Common myeloid progenitor, CD34-positive (primary cell): Measurements from ENCODE around the gene ITM2B.

ENCODE experiments used
- CTCF ChIA-PET: fragments of 350-600 bp; sonication (Branson Sonifier 250); formaldehyde crosslinking; loops from one replicate; lab custom pipeline; 2021; ENCODE audit warnings: antibody characterized with exemption; lab: Charles Lee
- POLR2A ChIA-PET: fragments of 350-600 bp; sonication (Branson Sonifier 250); formaldehyde crosslinking; loops from one replicate; lab custom pipeline; 2021; ENCODE audit warnings: antibody characterized with exemption; lab: Charles Lee
- DNase-seq, 3 donors: peaks; one replicate each; pipeline versions ENCODE4 v3.0.0 to v3.0.0-alpha.2; 2013
- H3K27ac ChIP-seq, 2 experiments: 1 replicate in 1 of 2; 2 replicates in 1 of 2; pipeline ENCODE4 v1.7.0; 2013; ENCODE audit warnings: inconsistent platforms in 2 of 2, low read length in 2 of 2, mild to moderate bottlenecking in 2 of 2, low read depth in 1 of 2, moderate library complexity in 1 of 2; ENCODE audit not compliant: severe bottlenecking in 2 of 2, insufficient read depth in 1 of 2, poor library complexity in 1 of 2
- H3K27me3 ChIP-seq, 5 experiments: replicated peaks in 2 of 5; 1 replicate in 3 of 5; 2 replicates in 2 of 5; pipeline versions ENCODE4 v1.6.1 to v1.7.0; 2013; ENCODE audit warnings: low read length in 4 of 5, mild to moderate bottlenecking in 2 of 5, moderate library complexity in 2 of 5, inconsistent platforms in 1 of 5; ENCODE audit not compliant: insufficient read depth in 5 of 5, control insufficient read depth in 4 of 5
- H3K36me3 ChIP-seq, 4 experiments: 1 replicate in 2 of 4; 2 replicates in 2 of 4; pipeline versions ENCODE4 v1.6.1 to v1.7.0; 2013; ENCODE audit warnings: low read length in 3 of 4, control low read depth in 1 of 4, mild to moderate bottlenecking in 1 of 4; ENCODE audit not compliant: control insufficient read depth in 4 of 4, insufficient read depth in 4 of 4
- H3K4me1 ChIP-seq, 4 experiments: 1 replicate in 3 of 4; 2 replicates in 1 of 4; pipeline versions ENCODE4 v1.6.1 to v1.7.1; 2013; ENCODE audit warnings: low read length in 3 of 4, mild to moderate bottlenecking in 3 of 4, control low read depth in 1 of 4, inconsistent platforms in 1 of 4, moderate library complexity in 1 of 4; ENCODE audit not compliant: control insufficient read depth in 4 of 4, insufficient read depth in 4 of 4; ENCODE audit errors: control extremely low read depth in 1 of 4
- H3K4me3 ChIP-seq, 7 experiments: 1 replicate in 4 of 7; 2 replicates in 3 of 7; pipeline versions ENCODE4 v1.5.1 to v1.7.0; 2013; ENCODE audit warnings: mild to moderate bottlenecking in 7 of 7, low read length in 6 of 7, moderate library complexity in 6 of 7, inconsistent platforms in 2 of 7, low read depth in 2 of 7, control low read depth in 1 of 7; ENCODE audit not compliant: insufficient read depth in 4 of 7, control insufficient read depth in 1 of 7; ENCODE audit errors: extremely low read depth in 1 of 7
- H3K9me3 ChIP-seq, 5 experiments: 1 replicate in 4 of 5; 2 replicates in 1 of 5; pipeline versions ENCODE4 v1.6.1 to v1.7.1; 2013; ENCODE audit warnings: low read length in 4 of 5, mild to moderate bottlenecking in 2 of 5, inconsistent platforms in 1 of 5, low read depth in 1 of 5, moderate library complexity in 1 of 5; ENCODE audit not compliant: control insufficient read depth in 4 of 5, insufficient read depth in 2 of 5; ENCODE audit errors: control extremely low read depth in 1 of 5
- WGBS: methylation state at CpG from one replicate; pipeline ENCODE4 v1.1.5; 2013; ENCODE audit not compliant: insufficient coverage; 5-methylcytosine and 5-hydroxymethylcytosine counted together

ITM2B gene

GRCh38 chr13:48311223-48311622, 78.2 kb downstream of the ITM2B start:
- Histone ChIP-seq H3K4me1 (peaks cover 0 to 5% (median 2%) of the 10 kb centered on the region in 4 experiments), H3K4me3 (no peak overlapping the region), H3K27me3 (no peaks in the 10 kb centered on the region), H3K36me3 (peaks cover 2 to 16% (median 10%) of the 10 kb centered on the region in 4 experiments), H3K27ac (peak overlapping the region in 1 of 2 experiments; percentile 1), H3K9me3 (peaks cover 0 to 3% (median 0%) of the 10 kb centered on the region in 5 experiments)
- POLR2A ChIA-PET = no interaction called here
- 100% methylated on average over 1 of the region's 1 CpG for WGBS
- DNase-seq = no peak
- CTCF ChIA-PET = interaction anchor here (1.2 kb wide), 1 partner anchor 16 kb away, joined by 3 read pairs; no protein-coding TSS in a partner anchor

DNA sequence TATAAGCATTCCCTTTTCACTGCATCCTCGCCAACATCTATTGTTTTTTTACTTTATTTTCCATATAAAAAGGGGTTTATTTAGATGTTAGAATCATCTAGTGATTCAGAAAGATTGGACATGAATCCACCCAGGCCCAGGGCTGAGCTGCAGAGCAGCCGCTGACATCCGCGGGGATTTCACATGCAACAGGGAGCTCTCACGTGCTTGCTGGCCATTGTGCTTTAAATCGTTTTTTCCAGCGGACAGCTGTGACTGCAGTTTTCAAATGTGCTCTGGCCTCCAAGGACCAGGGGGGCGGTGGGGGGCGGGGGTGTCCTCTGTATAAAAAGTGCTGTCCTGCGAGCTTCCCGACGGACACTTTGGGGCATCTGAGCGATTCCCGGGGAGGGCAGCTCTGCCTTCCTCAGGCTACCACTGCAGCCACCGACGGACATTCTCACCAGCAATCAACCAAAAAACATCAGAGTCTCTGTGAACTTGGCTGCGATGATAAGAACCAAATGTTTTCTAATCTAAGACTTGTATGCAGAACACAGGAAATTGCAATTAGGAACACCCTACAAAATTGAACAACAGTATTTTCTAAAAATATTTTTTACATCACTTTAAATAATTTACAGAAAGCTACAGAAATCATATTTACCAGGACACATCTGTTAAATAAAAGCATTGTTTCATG, 83.1 kb downstream of the ITM2B start:
- H3K4me1 ChIP-seq = peaks cover 0 to 34% (median 16%) of the 10 kb centered on the region in 4 experiments
- H3K27me3 ChIP-seq = peaks cover 0 to 11% (median 0%) of the 10 kb centered on the region in 5 experiments
- H3K27ac ChIP-seq = no peak overlapping the region
- WGBS = 100% methylated on average over 10 of the region's 17 CpGs
- H3K9me3 ChIP-seq = peaks cover 0 to 43% (median 5%) of the 10 kb centered on the region in 5 experiments
- H3K4me3 ChIP-seq = no peak overlapping the region
- ChIA-PET POLR2A (interaction anchor here (0.6 kb wide), 1 partner anchor 309 kb away, joined by 8 read pairs; no protein-coding TSS in a partner anchor), CTCF (no interaction called here)
- DNase-seq = no peak
- peaks cover 2 to 54% (median 22%) of the 10 kb centered on the region in 4 experiments for H3K36me3 ChIP-seq

DNA sequence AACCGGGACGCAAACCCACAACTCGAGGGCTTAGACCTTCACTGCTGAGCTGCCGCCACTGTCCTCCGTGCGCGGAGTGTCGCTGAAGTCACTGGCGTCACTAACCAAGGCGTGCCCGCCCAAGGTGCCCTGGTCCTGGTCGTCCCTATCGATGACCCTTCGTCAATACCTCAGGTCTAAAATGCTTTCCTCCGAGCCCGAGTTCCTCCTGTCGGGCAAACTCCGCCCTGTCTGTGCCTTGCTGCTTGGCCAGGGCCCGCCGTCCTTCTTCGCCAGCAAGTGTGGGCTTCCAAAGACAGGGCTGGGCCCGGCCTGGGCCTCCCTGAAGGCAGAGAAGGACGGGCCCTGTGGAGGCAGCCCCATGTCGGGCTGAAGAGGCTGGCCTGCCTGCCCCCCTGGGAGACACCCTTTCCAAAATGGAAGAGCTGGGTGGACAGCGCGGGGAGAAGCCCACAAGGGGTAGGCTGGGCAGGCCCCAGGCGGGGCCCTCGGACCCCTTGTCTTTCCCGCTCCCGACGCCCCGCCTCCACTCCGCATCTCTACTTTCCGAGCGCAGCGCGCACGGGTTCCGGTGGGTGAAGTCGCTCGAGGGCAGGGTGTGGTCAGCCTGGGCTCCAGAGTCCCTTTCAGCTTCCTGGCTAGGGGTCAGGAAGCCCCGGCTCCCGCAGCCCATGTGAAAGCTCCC, 84.0 kb downstream of the ITM2B start:
- no peak for DNase-seq
- Histone ChIP-seq H3K4me1 (peaks cover 0 to 34% (median 16%) of the 10 kb centered on the region in 4 experiments), H3K27ac (no peak overlapping the region), H3K27me3 (peaks cover 0 to 11% (median 1%) of the 10 kb centered on the region in 5 experiments), H3K9me3 (peaks cover 3 to 43% (median 5%) of the 10 kb centered on the region in 5 experiments), H3K4me3 (peak overlapping the region in 1 of 7 experiments; percentile 56), H3K36me3 (peaks cover 2 to 52% (median 22%) of the 10 kb centered on the region in 4 experiments)
- WGBS = 96% methylated on average over 37 of the region's 43 CpGs
- POLR2A ChIA-PET = no interaction called here
- CTCF ChIA-PET = no interaction called here

GRCh38 chr13:48317511-48318376, 84.7 kb downstream of the ITM2B start:
- H3K36me3 ChIP-seq = peaks cover 0 to 46% (median 23%) of the 10 kb centered on the region in 4 experiments
- H3K27ac ChIP-seq = no peak overlapping the region
- H3K4me3 ChIP-seq = peak overlapping the region in 4 of 7 experiments; percentile 32 to 69 (median 62)
- peaks cover 5 to 43% (median 11%) of the 10 kb centered on the region in 5 experiments for H3K9me3 ChIP-seq
- DNase-seq = peak in 1 of 3 donors; percentile 65
- peaks cover 0 to 14% (median 2%) of the 10 kb centered on the region in 5 experiments for H3K27me3 ChIP-seq
- 62% methylated on average over 41 of the region's 41 CpGs for WGBS
- CTCF ChIA-PET = interaction anchor here (0.9 to 2.2 kb wide), 3 partner anchors 9 to 76 kb away, joined by 3 to 6 read pairs (median 4); no protein-coding TSS in a partner anchor
- POLR2A ChIA-PET = interaction anchor here (0.6 kb wide), 1 partner anchor 9 kb away, joined by 3 read pairs; no protein-coding TSS in a partner anchor
- peaks cover 0 to 29% (median 15%) of the 10 kb centered on the region in 4 experiments for H3K4me1 ChIP-seq

DNA sequence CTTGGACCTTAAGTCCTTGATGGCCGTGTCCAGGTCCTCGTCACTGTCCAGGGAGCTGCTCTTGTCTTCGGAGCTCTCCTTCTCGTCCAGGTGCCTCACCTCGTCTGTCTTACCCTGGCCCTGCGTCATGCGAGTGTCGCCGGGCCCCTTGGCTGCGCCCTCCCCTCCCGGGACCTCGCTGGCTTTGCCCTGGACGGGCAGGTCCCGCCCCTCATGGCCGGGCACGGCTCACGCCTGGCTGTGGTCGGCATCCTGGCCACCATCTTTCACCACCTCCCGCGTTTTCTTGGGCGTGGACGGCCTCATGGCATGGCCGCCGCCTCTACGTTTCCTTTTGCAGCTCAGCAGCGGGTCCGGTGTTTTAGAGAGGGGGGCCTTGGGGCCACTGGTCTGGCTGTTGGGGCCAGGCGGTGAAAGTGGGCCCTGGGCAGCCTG, 85.4 kb downstream of the ITM2B start:
- Histone ChIP-seq H3K27me3 (peaks cover 0 to 14% (median 2%) of the 10 kb centered on the region in 5 experiments), H3K4me1 (peaks cover 0 to 29% (median 14%) of the 10 kb centered on the region in 4 experiments), H3K27ac (no peak overlapping the region), H3K9me3 (peaks cover 5 to 43% (median 14%) of the 10 kb centered on the region in 5 experiments), H3K36me3 (peaks cover 0 to 46% (median 24%) of the 10 kb centered on the region in 4 experiments), H3K4me3 (peak overlapping the region in 5 of 7 experiments; percentile 1 to 69 (median 56))
- ChIA-PET POLR2A (interaction anchor here (0.6 kb wide), 1 partner anchor 10 kb away, joined by 3 read pairs; no protein-coding TSS in a partner anchor), CTCF (interaction anchor here (0.9 to 2.2 kb wide), 3 partner anchors 10 to 75 kb away, joined by 3 to 6 read pairs (median 4); no protein-coding TSS in a partner anchor)
- WGBS = 50% methylated on average over 28 of the region's 28 CpGs
- DNase-seq = peak in 1 of 3 donors; percentile 46
